GM12878 (cell line): ENCODE results near the gene PLXNC1. TPM values are rescaled to one million over a fixed set of nuclear protein-coding genes. Genes with fewer than 3 reads are reported as not detected.

Experiments used
- ATAC-seq: fragments of 200-7000 bp; cut with Tn5 transposase; 3 replicates; pipeline ENCODE4 v1.9.1; 2020; ENCODE audit warnings: mild to moderate bottlenecking, moderate library complexity
- BruUV-seq: library from RNA; stranded (reverse); fragments of 400-500 nt; replicated peaks from 2 replicates; lab custom pipeline; 2021; lab: Mats Ljungman, UMichigan
- CTCF ChIA-PET: fragments of 300-600 bp; sonication (Branson Sonifier 250); formaldehyde crosslinking; extraction: SDS; loops from one replicate; lab custom pipeline; 2021; ENCODE audit warnings: inconsistent platforms; lab: Yijun Ruan, JAX
- POLR2A ChIA-PET: fragments of 350-600 bp; formaldehyde crosslinking; extraction: SDS; loops from one replicate; lab custom pipeline; 2021; ENCODE audit warnings: inconsistent platforms; lab: Charles Lee
- RAD21 ChIA-PET: fragments of 300-600 bp; sonication (Branson Sonifier 250); formaldehyde crosslinking; loops from one replicate; lab custom pipeline; 2023; ENCODE audit warnings: antibody characterized with exemption; ENCODE audit not compliant: unreplicated experiment; lab: Charles Lee
- SMC1A ChIA-PET: fragments of 300-600 bp; sonication (Branson Sonifier 250); formaldehyde crosslinking; loops from one replicate; lab custom pipeline; 2023; ENCODE audit not compliant: unreplicated experiment, uncharacterized antibody; lab: Charles Lee
- DNase-seq: peaks from one replicate; pipeline ENCODE4 v3.0.0-alpha.2; 2011; ENCODE audit warnings: low read depth, low spot score
- FAIRE-seq: peaks from 3 replicates; lab custom pipeline; 2011; peaks lifted over from hg19 to GRCh38; lab: Jason Lieb, UNC
- H2AFZ ChIP-seq: 2 replicates; pipeline ENCODE4 v1.6.0; 2011; ENCODE audit warnings: low read depth, low read length, control low read depth; ENCODE audit not compliant: control insufficient read depth
- H3K27ac ChIP-seq: 2 replicates; pipeline ENCODE4 v1.5.1; 2011; ENCODE audit warnings: control low read depth; ENCODE audit not compliant: control insufficient read depth, insufficient read depth
- H3K27me3 ChIP-seq, 2 experiments: replicated peaks in 1 of 2; 2 replicates each; pipeline versions ENCODE4 v1.6.0 to v1.6.1; 2011; ENCODE audit warnings: low read length in 1 of 2; ENCODE audit not compliant: control insufficient read depth in 2 of 2, insufficient read depth in 2 of 2
- H3K36me3 ChIP-seq, 2 experiments: 2 replicates each; pipeline ENCODE4 v1.5.1; 2011; ENCODE audit warnings: low read length in 1 of 2; ENCODE audit not compliant: control insufficient read depth in 2 of 2, insufficient read depth in 2 of 2
- H3K4me1 ChIP-seq: 2 replicates; pipeline ENCODE4 v1.6.1; 2011; ENCODE audit warnings: mild to moderate bottlenecking, low read length, moderate library complexity, mixed read lengths; ENCODE audit not compliant: control insufficient read depth, insufficient read depth
- H3K4me2 ChIP-seq: 2 replicates; pipeline ENCODE4 v1.6.0; 2011; ENCODE audit warnings: control low read depth; ENCODE audit not compliant: control insufficient read depth, insufficient read depth
- H3K4me3 ChIP-seq: fragments of 200-600 bp; sonication (generic); 2 replicates; pipeline ENCODE4 v1.5.1; 2016
- H3K79me2 ChIP-seq: 2 replicates; pipeline ENCODE4 v1.6.0; 2011; ENCODE audit warnings: low read length; ENCODE audit not compliant: control insufficient read depth, insufficient read depth
- H3K9ac ChIP-seq: 2 replicates; pipeline ENCODE4 v1.8.0; 2011; ENCODE audit warnings: low read length, control low read depth, mixed read lengths; ENCODE audit not compliant: control insufficient read depth, insufficient read depth
- H3K9me3 ChIP-seq: replicated peaks from 3 replicates; pipeline ENCODE4 v1.5.1; 2011; ENCODE audit warnings: mild to moderate bottlenecking, low read length; ENCODE audit not compliant: control insufficient read depth, insufficient read depth
- H4K20me1 ChIP-seq: 2 replicates; pipeline ENCODE4 v1.6.0; 2011; ENCODE audit not compliant: control insufficient read depth, insufficient read depth
- BRCA1 ChIP-seq: IDR thresholded peaks from 2 replicates; pipeline ENCODE4 v1.6.1; 2011; ENCODE audit warnings: low read depth, low read length, improper control_type of control experiment
- CHD4 ChIP-seq: fragments of 200-600 bp; sonication (generic); IDR thresholded peaks from 2 replicates; pipeline ENCODE4 v1.6.1; 2016; ENCODE audit warnings: mild to moderate bottlenecking
- HDAC6 ChIP-seq: fragments of 200-600 bp; sonication (generic); IDR thresholded peaks from one replicate; pipeline ENCODE4 v1.8.0; 2017; ENCODE audit warnings: antibody characterized with exemption; ENCODE audit not compliant: unreplicated experiment
- MTA3 ChIP-seq: IDR thresholded peaks from 2 replicates; pipeline ENCODE4 v1.6.1; 2012; ENCODE audit warnings: low read length, inconsistent platforms, borderline replicate concordance
- MXI1 ChIP-seq: fragments of 150-350 bp; IDR thresholded peaks from 2 replicates; pipeline ENCODE4 v1.6.1; 2011; ENCODE audit warnings: low read depth, mild to moderate bottlenecking, inconsistent platforms, low read length, improper control_type of control experiment
- POLR2AphosphoS5 ChIP-seq: IDR thresholded peaks from 2 replicates; pipeline ENCODE4 v1.6.1; 2011; ENCODE audit warnings: mild to moderate bottlenecking, low read length, inconsistent platforms
- RAD51 ChIP-seq: fragments of 450-650 bp; IDR thresholded peaks from 2 replicates; pipeline ENCODE4 v1.6.1; 2016; ENCODE audit warnings: moderate library complexity, mild to moderate bottlenecking, inconsistent platforms
- RFX5 ChIP-seq: IDR thresholded peaks from 2 replicates; pipeline ENCODE4 v1.6.1; 2011; ENCODE audit warnings: low read depth, low read length, improper control_type of control experiment
- SIN3A ChIP-seq: IDR thresholded peaks from 2 replicates; pipeline ENCODE4 v1.6.1; 2012; ENCODE audit warnings: low read depth, low read length, improper control_type of control experiment
- ZNF24 ChIP-seq: fragments of 450-650 bp; IDR thresholded peaks from 2 replicates; pipeline ENCODE4 v1.6.1; 2017; ENCODE audit warnings: antibody characterized with exemption, mild to moderate bottlenecking
- WGBS: methylation state at CpG from one replicate; pipeline ENCODE4 v1.1.6; 2016; ENCODE audit warnings: low lambda C conversion rate; ENCODE audit not compliant: insufficient replicate concordance, insufficient coverage; ENCODE audit errors: missing lambda C conversion rate; 5-methylcytosine and 5-hydroxymethylcytosine counted together
- in situ Hi-C: fragments of 300-500 bp; cut with MboI; formaldehyde crosslinking; loops from 9 replicates; pipeline ENCODE4 v1.14.3; 2018; ENCODE audit warnings: mixed read lengths
- intact Hi-C: fragments of 100-400 bp; cut with micrococcal nuclease; formaldehyde crosslinking; loops from one replicate; pipeline ENCODE4 v1.14.2; 2022; ENCODE audit not compliant: unreplicated experiment
- polyA plus RNA-seq, 11 experiments: library from polyadenylated mRNA; depleted of rRNA in 4 of 11; unstranded in 6 of 11; stranded (reverse) in 5 of 11; fragments of >200 nt; fragmentation: Nextera tagmentation in 4 of 11; fragmentation: Illumina TruSeq in 1 of 11; extraction: Ambion mirVana in 4 of 11; extraction: Trizol in 1 of 11; gene quantifications; 1 replicate in 1 of 11; 2 replicates in 10 of 11; pipeline versions ENCODE4 v1.2.1 to v1.2.3, GENCODE V29; 2011 to 2016; ENCODE audit warnings: inconsistent platforms in 2 of 11, missing spikeins in 2 of 11, low read depth in 1 of 11
- total RNA-seq, 4 experiments: library from RNA; depleted of rRNA in 3 of 4; stranded (reverse); fragments of >200 nt in 3 of 4; fragmentation: Illumina TruSeq in 1 of 4; extraction: Trizol in 1 of 4; gene quantifications; 2 replicates each; pipeline versions ENCODE4 v1.2.1 to v1.2.3, GENCODE V29; 2013 to 2021
- TF ChIP-seq, protein P1 (sequence below): fragments of 450-650 bp; IDR thresholded peaks from 2 replicates; pipeline ENCODE4 v1.6.1; 2017; ENCODE audit warnings: mild to moderate bottlenecking
- TF ChIP-seq, protein P2 (sequence below): IDR thresholded peaks from 2 replicates; pipeline ENCODE4 v1.6.1; 2011; ENCODE audit warnings: borderline replicate concordance, low read depth, mild to moderate bottlenecking, moderate library complexity, low read length; ENCODE audit not compliant: insufficient read depth, poor library complexity, severe bottlenecking
- TF ChIP-seq, protein P3 (sequence below): IDR thresholded peaks from 2 replicates; pipeline ENCODE4 v1.6.1; 2012; ENCODE audit warnings: low read depth, low read length, improper control_type of control experiment
- TF ChIP-seq, protein P4 (sequence below), 3 experiments: IDR thresholded peaks in 2 of 3; conservative IDR thresholded peaks in 1 of 3; 2 replicates each; pipeline ENCODE4 v1.5.1; 2011; ENCODE audit warnings: low read depth in 3 of 3, low read length in 3 of 3, mild to moderate bottlenecking in 3 of 3, control low read depth in 2 of 3, moderate library complexity in 2 of 3, inconsistent platforms in 1 of 3, mixed read lengths in 1 of 3; ENCODE audit not compliant: control insufficient read depth in 2 of 3, insufficient read depth in 1 of 3; ENCODE audit errors: extremely low read depth in 1 of 3

The PLXNC1 gene
- total and polyA plus RNA-seq, 10 of the 15 experiments (the other 5 are each of a cell fraction or from before 2014, with no cell fraction given) = 5.2 to 41.2 (median 24.6) TPM

DNA sequence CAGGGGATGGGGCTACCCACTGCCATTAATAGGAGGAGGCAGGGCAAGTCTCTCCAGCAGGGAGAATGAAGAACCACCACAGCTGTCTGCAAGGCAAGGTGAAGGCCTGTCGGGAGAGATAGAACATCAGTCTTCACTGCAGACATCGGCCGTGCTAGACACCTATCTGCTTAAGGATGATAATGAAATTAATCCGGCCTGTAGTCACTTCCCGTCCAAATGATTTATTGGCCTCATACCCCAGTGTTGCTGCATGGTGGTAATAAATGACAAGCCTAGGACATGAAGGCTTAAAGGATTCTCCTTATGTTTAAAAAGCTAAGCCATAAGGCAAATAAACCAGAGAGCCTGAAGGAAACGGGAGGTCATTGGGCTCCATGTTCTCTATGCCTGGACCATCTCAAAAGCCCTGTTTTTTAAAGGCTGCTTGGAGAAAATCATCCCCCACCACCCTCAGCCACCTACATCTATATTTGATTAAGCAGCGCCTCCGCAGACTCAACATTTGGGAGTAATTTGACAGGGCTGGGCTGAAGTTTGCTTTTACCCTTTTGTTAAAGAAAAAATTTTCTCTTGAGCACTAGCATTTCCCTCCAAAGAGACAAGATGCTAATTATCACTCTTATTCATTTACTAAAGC lies 137.7 kb downstream of the PLXNC1 start:
- CTCF ChIA-PET = no interaction called here
- intact Hi-C loops = no loop called here
- no peak for FAIRE-seq
- no peaks in the 10 kb centered on the region for H3K27me3 ChIP-seq
- peaks cover 6 to 27% of the 10 kb centered on the region in 2 experiments; a peak in 3 of 4 replicates for H3K36me3 ChIP-seq
- H3K9me3 ChIP-seq = no peaks in the 10 kb centered on the region
- H3K9ac ChIP-seq = no peak overlapping the region
- TF ChIP-seq BRCA1 (no peak), RFX5 (no peak), POLR2AphosphoS5 (no peak), MTA3 (no peak), ZNF24 (no peak), HDAC6 (no peak), CHD4 (no peak), SIN3A (no peak), MXI1 (no peak), RAD51 (no peak)
- TF ChIP-seq, protein P1, sequence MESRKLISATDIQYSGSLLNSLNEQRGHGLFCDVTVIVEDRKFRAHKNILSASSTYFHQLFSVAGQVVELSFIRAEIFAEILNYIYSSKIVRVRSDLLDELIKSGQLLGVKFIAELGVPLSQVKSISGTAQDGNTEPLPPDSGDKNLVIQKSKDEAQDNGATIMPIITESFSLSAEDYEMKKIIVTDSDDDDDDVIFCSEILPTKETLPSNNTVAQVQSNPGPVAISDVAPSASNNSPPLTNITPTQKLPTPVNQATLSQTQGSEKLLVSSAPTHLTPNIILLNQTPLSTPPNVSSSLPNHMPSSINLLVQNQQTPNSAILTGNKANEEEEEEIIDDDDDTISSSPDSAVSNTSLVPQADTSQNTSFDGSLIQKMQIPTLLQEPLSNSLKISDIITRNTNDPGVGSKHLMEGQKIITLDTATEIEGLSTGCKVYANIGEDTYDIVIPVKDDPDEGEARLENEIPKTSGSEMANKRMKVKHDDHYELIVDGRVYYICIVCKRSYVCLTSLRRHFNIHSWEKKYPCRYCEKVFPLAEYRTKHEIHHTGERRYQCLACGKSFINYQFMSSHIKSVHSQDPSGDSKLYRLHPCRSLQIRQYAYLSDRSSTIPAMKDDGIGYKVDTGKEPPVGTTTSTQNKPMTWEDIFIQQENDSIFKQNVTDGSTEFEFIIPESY = no peak
- TF ChIP-seq, protein P2, sequence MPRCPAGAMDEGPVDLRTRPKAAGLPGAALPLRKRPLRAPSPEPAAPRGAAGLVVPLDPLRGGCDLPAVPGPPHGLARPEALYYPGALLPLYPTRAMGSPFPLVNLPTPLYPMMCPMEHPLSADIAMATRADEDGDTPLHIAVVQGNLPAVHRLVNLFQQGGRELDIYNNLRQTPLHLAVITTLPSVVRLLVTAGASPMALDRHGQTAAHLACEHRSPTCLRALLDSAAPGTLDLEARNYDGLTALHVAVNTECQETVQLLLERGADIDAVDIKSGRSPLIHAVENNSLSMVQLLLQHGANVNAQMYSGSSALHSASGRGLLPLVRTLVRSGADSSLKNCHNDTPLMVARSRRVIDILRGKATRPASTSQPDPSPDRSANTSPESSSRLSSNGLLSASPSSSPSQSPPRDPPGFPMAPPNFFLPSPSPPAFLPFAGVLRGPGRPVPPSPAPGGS = no peak
- TF ChIP-seq, protein P3, sequence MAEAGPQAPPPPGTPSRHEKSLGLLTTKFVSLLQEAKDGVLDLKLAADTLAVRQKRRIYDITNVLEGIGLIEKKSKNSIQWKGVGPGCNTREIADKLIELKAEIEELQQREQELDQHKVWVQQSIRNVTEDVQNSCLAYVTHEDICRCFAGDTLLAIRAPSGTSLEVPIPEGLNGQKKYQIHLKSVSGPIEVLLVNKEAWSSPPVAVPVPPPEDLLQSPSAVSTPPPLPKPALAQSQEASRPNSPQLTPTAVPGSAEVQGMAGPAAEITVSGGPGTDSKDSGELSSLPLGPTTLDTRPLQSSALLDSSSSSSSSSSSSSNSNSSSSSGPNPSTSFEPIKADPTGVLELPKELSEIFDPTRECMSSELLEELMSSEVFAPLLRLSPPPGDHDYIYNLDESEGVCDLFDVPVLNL = no peak
- TF ChIP-seq, protein P4, sequence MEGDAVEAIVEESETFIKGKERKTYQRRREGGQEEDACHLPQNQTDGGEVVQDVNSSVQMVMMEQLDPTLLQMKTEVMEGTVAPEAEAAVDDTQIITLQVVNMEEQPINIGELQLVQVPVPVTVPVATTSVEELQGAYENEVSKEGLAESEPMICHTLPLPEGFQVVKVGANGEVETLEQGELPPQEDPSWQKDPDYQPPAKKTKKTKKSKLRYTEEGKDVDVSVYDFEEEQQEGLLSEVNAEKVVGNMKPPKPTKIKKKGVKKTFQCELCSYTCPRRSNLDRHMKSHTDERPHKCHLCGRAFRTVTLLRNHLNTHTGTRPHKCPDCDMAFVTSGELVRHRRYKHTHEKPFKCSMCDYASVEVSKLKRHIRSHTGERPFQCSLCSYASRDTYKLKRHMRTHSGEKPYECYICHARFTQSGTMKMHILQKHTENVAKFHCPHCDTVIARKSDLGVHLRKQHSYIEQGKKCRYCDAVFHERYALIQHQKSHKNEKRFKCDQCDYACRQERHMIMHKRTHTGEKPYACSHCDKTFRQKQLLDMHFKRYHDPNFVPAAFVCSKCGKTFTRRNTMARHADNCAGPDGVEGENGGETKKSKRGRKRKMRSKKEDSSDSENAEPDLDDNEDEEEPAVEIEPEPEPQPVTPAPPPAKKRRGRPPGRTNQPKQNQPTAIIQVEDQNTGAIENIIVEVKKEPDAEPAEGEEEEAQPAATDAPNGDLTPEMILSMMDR (IDR thresholded peaks at IDR 0.05 in 2 of 3, conservative IDR thresholded peaks at IDR 0.05 in 1 of 3; ENCODE audit: control insufficient read depth in 2 of 3, extremely low read depth in 1 of 3, insufficient read depth in 1 of 3, low read depth in 3 of 3, low read length in 3 of 3) = no peak
- TF ChIP-seq, all 136 proteins: peak for 0
- no TSS peak for BruUV-seq
- ChIA-PET POLR2A (interaction anchor here (1.5 kb wide), 1 partner anchor 13 kb away, joined by 3 read pairs; no protein-coding TSS in a partner anchor), SMC1A (interaction anchor here (0.9 kb wide), 1 partner anchor 54 kb away, joined by 3 read pairs; no protein-coding TSS in a partner anchor), RAD21 (interaction anchor here (1.1 kb wide), 1 partner anchor 173 kb away, joined by 3 read pairs; no protein-coding TSS in a partner anchor)
- H2AFZ ChIP-seq = no peak overlapping the region
- no peak overlapping the region for H3K4me2 ChIP-seq
- H3K27ac ChIP-seq = no peak overlapping the region
- no peaks in the 10 kb centered on the region for H3K79me2 ChIP-seq
- in situ Hi-C loops = no loop called here
- no peak overlapping the region for H3K4me3 ChIP-seq
- DNase-seq (no peak), ATAC-seq (no peak)
- H3K4me1 ChIP-seq = peaks cover 6% of the 10 kb centered on the region
- WGBS = 99% methylated on average over 8 of the region's 8 CpGs
- no peaks in the 10 kb centered on the region for H4K20me1 ChIP-seq
